Coronary artery (tissue), 2 donors: ENCODE data around the gene ATE1.

ENCODE experiments used
- DNase-seq: peaks from one replicate; pipeline ENCODE4 v3.0.0-alpha.2; 2017; ENCODE audit warnings: low spot score
- H3K27ac ChIP-seq, 2 donors: fragments of 200-600 bp; sonication (generic); one replicate each; pipeline ENCODE4 v1.5.1; 2016 to 2019
- H3K4me3 ChIP-seq: fragments of 200-600 bp; sonication (generic); 2 replicates; pipeline ENCODE4 v1.5.1; 2016; ENCODE audit warnings: mild to moderate bottlenecking, moderate library complexity
- CTCF ChIP-seq: fragments of 200-600 bp; sonication (generic); IDR thresholded peaks from one replicate; pipeline ENCODE4 v1.5.1; 2019; ENCODE audit warnings: antibody characterized with exemption

ATE1 gene

DNA sequence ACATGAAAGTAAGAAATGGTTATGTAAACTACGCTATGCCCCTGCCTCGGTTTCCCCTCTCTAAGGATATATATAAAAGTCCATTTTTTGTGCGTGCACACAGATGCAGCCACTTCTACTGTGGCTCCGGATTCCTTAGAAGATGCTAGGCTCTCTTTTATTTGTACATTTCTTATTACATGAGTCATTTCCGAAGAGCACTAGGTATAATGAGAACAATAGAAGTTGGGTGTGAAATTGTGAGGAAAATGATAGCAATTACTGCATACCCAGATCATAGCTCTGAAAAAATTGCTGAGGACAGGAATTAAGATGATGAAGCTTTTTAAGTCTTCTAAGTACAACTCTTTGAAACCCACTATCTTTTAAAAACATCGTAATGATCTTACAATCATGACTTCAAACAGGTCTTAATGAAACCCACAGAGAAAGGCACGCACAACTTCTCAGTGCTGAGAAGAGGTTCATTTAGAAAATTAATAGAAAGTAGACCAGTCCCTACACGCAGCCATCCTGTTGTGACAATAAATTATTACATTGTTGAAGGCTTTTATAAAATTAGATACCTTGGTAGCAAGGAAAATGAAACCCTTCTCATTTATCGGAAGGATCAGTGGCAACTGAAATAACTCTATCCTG, 233.4 kb downstream of the ATE1 start:
- no peak overlapping the region for H3K4me3 ChIP-seq
- no peak for DNase-seq
- H3K27ac ChIP-seq, result no peak overlapping the region
- no peak for TF ChIP-seq CTCF

DNA sequence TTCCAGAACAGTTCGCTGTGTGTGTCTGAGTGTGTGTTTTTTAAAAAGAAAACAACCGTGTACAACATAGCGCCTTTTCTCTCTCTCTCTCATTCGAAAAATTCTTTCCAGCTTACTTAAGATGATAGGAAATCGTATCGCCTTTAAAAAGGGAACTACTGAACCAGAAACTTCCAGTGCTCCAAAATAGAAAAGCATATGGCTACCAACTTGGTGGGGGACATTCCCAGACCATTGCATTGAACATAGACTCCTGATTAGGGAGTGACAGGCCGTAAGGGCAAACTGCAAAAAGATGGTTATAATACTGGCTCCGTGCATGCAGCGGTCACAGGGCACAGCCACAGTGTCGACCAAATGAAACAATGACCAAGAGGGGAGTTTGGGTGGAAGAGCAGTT, 235.2 kb downstream of the ATE1 start:
- Histone ChIP-seq H3K4me3 (no peak overlapping the region), H3K27ac (no peak overlapping the region)
- no peak for DNase-seq
- TF ChIP-seq CTCF, result no peak

GRCh38 chr10:121690970-121691369, 236.9 kb downstream of the ATE1 start:
- no peak overlapping the region for H3K27ac ChIP-seq
- TF ChIP-seq CTCF, result no peak
- no peak for DNase-seq
- no peak overlapping the region for H3K4me3 ChIP-seq
